Ramos (cell line): ENCODE measurements around the gene ELF5.

Experiments used
- in situ Hi-C: fragments of 300-500 bp; cut with MboI; formaldehyde crosslinking; loops from one replicate; pipeline ENCODE4 v1.14.3; 2022; ENCODE audit warnings: low sequenced_read_pairs; ENCODE audit not compliant: unreplicated experiment

The ELF5 gene

GRCh38 chr11:34513682-34514449 is at the start of gene ELF5:
TSS of gene ELF5 (minus strand) at chr11:34513794. CDS start at chr11:34505749, 8,045 bp downstream.
- in situ Hi-C loops = no loop called here

GRCh38 chr11:34562976-34563375 is 49.4 kb upstream of the ELF5 start:
- in situ Hi-C loops = no loop called here

DNA sequence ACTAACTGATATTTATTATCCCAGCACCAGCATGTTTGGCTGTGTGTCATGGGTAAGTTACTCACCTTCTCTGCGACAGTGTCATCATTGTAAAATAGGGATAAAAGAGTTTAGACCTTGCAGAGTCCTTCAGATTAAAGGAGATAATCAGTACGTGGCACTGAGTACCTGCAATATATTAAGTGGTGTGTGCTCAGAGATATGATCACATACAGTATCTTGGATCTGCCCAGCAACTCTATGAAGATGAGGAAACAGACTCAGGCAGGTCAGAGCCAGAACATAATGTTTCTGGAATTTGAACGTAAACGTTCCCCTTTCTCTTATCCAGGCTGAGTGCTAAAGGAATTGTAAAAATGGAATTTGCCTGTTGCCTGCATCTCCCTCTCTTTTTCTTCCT is 46.9 kb upstream of the ELF5 start:
- in situ Hi-C loops = no loop called here

GRCh38 chr11:34558673-34559072 is 45.1 kb upstream of the ELF5 start:
- in situ Hi-C loops = no loop called here

DNA sequence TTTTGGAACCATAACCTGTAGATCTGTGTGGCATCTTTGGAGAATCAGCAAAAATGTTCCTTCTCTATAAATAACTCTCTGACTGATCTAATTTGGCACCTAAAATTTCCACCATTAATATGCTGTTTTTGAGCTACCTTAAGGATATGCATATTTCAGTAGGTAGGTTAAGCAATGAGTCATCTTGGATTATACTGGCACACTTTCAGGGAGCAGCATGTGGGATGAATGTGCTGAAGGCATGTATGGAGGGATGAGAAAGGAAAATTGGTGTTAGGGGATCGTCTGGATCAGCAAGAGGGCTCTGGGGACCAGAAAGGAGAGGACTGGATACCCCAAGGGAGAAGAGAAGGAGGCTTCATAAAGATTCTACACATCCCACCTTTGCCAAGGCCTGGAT is 44.6 kb upstream of the ELF5 start:
- in situ Hi-C loops = no loop called here

GRCh38 chr11:34552270-34552669 is 38.7 kb upstream of the ELF5 start:
- in situ Hi-C loops = no loop called here

GRCh38 chr11:34549271-34549670 is 35.7 kb upstream of the ELF5 start:
- in situ Hi-C loops = no loop called here

DNA sequence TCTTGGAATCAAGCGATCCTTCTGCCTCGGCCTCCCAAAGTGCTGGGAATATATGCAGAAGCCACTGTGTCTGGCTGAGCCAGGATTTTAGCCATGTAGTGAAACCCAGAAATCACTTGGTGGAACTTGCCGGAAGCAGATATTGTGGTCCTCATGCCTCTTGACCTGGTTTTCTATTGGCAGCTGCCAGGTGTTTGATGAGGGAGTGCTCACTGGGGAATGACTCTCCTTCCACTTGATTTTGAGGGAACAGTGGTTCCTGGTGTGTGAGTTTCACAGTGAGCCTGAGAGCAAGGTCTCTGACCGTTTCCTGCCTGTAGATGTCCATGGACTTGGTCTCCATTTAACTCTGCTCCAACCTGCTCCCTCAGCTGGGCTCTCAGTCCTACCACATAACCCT is 34.7 kb upstream of the ELF5 start:
- in situ Hi-C loops = no loop called here

DNA sequence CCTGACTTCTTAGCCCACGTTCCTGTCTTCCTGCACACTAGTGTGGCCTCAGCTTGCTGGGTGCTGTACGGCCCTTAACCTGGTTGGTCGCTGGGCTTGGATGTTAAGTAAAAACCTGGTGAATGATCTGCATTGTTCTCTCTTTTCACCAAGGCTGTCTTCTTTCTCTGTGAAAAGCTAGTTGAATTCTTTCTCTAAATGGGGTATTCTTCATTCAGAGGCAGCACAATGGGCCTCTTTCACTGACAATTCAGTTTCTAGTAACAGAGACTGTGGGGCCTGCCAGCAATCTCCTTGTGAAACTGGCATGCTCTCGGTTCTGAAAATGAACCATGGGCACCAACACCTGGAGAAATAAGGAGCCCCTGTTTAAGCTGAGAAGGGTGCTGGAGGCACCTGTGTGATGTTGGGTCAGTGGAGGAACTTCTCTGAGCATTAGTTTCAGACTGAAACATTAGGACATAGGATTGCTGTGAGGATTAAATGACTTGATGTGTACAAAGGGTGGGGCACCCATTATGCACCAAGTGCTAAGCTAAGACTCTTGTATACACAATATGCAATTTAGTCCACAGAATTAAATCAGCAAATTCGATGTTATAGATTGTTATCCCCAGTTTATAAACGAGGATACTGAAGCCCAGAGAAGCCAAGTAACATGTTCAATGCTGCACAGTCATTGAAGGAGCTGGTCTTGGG is 33.1 kb upstream of the ELF5 start:
- in situ Hi-C loops = no loop called here

GRCh38 chr11:34542089-34542488 is 28.5 kb upstream of the ELF5 start:
- in situ Hi-C loops = no loop called here

DNA sequence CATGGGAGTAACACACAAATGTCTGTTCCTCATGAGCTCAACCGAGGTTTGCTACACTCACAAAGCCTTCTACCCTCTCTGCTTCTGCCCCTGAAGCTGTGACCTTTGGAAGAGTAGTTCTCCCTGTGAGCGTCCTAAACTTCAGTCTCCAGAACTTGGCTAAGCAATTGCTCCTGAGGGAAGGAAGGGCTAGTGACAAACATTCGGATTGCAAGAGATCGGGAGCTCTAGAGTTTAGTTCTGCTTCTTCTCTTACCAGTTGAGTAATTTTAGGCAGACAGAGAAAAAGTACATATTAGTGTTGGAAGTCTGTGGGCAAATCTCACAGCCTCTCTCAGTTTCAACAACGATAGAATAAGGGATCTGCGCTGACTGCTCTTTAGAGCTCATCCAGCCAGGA is 27.3 kb upstream of the ELF5 start:
- in situ Hi-C loops = no loop called here

GRCh38 chr11:34537636-34538035 is 24.0 kb upstream of the ELF5 start:
- in situ Hi-C loops = no loop called here

DNA sequence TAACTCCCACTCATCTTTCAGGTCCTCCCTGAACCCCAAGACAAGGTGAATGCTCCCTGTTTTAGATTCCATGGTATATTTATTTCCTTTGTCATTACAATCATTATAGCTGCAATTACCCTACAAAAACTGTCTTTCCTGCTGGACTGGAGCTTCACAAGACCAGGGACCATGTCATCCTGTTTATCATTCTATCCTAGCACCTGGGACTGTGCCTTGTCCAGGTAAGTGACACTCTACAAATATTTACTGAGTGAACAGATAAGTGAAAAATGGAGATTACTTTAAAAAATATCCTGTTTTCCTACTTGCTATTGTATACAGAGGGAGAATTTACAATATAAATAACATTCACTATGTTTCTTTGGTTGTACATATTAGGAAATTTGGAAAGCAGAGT is 22.5 kb upstream of the ELF5 start:
- in situ Hi-C loops = no loop called here

DNA sequence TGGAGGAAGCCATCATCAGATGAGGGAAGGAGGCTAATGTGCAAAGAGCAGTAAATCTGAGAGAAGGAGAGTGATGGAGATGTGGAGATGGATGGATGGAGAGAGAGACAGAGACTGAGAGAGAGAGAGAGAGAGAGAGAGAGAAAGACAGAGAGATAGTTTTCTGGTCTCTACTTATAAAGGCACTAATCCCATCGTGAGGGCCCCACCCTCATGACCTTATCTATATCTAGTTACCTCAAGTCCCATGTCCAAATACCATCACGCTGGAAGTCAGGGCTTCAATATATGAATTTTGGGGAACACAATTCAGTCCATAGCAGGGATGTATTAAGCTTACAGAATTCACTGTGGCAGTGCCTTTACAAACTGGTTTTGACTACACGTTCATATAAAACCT is 21.2 kb upstream of the ELF5 start:
- in situ Hi-C loops = no loop called here

DNA sequence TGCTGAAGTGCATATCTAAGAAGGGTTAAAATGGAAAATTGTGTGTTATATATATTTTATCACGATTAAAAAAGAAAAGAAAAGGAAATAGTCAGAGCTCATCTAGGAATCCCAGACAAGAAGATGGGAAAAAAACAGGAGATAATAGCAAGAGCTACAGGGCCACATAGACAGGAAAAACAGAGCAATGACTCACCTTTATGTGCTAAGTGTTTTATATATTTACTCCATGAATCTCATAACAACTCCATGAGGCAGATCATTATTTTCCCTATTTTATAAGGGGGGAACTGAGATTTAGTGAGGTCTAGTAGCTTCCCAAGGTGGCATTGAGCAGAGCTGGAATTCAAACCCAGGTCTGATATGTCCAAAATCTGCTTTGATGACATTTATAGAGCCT is 18.1 kb upstream of the ELF5 start:
- in situ Hi-C loops = no loop called here

DNA sequence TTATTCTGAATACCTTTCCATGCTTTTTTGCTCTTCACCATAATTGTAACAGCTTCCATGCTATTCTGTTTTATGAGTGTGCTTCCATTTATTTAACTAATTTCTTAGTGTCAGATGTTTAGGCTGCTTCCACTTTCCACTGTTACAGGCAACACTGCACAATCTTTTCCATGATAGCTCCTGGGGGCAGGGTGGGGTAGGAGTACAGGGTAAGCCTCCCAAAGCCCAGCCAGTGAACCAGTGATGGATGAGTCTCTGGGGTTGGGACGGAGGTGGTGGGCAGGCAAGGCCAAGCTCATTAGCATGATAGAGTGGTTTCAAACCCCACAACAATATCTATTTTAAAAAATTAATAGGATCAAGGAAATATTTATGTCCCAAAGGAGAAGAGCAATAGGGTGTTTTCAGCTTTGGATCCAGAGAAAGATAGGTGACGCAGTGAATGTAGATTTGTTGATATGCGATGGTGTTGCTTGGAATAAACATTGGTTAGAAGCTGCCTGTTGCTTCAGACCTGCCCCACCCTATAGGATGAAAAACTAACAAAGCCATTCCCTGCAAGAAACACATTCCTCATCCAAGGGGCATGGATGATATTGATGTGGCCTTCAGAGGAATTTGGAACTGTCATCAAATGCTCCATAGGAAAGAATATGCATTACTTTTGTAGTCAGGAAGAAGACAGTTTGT is 17.1 kb upstream of the ELF5 start:
- in situ Hi-C loops = no loop called here

GRCh38 chr11:34529643-34530042 is 16.0 kb upstream of the ELF5 start:
- in situ Hi-C loops = no loop called here

DNA sequence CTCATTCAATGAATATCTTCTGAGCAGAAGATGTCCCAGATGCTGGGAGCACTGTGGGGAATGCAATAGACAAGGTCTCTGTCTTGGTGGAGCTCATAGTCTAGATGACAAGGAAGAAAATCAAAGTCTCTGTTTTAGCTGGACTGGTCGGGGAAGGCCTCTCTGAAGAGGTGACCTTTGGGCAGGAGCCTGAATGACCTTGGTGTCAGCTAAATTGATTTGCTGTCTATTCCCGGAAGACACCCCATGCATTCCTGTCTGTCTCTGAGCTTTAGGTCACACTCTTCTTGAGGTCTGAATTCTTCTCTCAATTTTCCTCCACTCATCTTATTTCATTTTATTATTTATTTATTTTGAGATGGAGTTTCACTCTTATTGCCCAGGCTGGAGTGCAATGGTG is 14.5 kb upstream of the ELF5 start:
- in situ Hi-C loops = no loop called here

- in situ Hi-C loops = no loop called here
Observed at GRCh38 chr11:34525888-34526657, 12.5 kb upstream of the ELF5 start.

GRCh38 chr11:34525098-34525497 is 11.5 kb upstream of the ELF5 start:
- in situ Hi-C loops = no loop called here

DNA sequence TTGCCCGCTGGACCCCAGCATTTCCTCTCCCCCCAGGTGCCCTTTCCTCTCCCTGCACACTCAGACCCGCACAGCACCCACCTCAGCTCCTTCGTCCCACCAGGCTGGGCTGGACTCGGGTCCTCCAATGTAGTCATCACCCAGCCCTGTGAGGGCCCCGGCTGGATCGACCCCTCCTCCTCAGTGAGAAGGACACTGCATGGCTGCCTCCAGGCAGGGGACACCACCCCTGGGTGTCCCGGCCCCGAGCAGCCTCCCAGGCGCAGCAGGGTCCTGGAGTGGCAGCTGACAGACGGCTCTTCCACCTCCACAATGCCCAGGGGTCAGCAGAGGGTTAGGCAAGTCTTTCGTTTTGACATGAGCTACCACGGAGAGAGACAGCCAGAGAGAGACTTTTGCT is 11.1 kb upstream of the ELF5 start:
- in situ Hi-C loops = no loop called here
